H9 (cell line): Measurements from ENCODE around the gene PNMA8A. TPM values are rescaled to one million over a fixed set of nuclear protein-coding genes. Genes with fewer than 3 reads are reported as not detected.

Experiments used
- DNase-seq: peaks from one replicate; pipeline ENCODE4 v3.0.0-alpha.2; 2017
- H2AFZ ChIP-seq: one replicate; pipeline ENCODE4 v1.6.1; 2013; ENCODE audit warnings: mild to moderate bottlenecking, low read length, control low read depth, moderate library complexity
- H2AK5ac ChIP-seq: 2 replicates; pipeline ENCODE4 v1.6.1; 2013; ENCODE audit warnings: low read length, control low read depth, mixed read lengths; ENCODE audit not compliant: insufficient read length
- H2BK120ac ChIP-seq: one replicate; pipeline ENCODE4 v1.6.1; 2013; ENCODE audit warnings: low read depth, mild to moderate bottlenecking, low read length, control low read depth, inconsistent platforms; ENCODE audit not compliant: poor library complexity, severe bottlenecking
- H2BK12ac ChIP-seq: 2 replicates; pipeline ENCODE4 v1.6.1; 2013; ENCODE audit warnings: low read length, control low read depth, mixed read lengths, low read depth; ENCODE audit not compliant: insufficient read length
- H2BK15ac ChIP-seq: 2 replicates; pipeline ENCODE4 v1.6.1; 2013; ENCODE audit warnings: low read depth, low read length, control low read depth
- H2BK20ac ChIP-seq: one replicate; pipeline ENCODE4 v1.6.1; 2013; ENCODE audit warnings: low read depth, mild to moderate bottlenecking, low read length, control low read depth, inconsistent platforms; ENCODE audit not compliant: poor library complexity, severe bottlenecking
- H2BK5ac ChIP-seq: 2 replicates; pipeline ENCODE4 v1.6.1; 2013; ENCODE audit warnings: low read length, control low read depth, mixed read lengths; ENCODE audit not compliant: insufficient read length
- H3K14ac ChIP-seq: 2 replicates; pipeline ENCODE4 v1.6.1; 2013; ENCODE audit warnings: low read length, control low read depth; ENCODE audit not compliant: insufficient read depth
- H3K18ac ChIP-seq: 2 replicates; pipeline ENCODE4 v1.6.1; 2013; ENCODE audit warnings: low read depth, mild to moderate bottlenecking, mixed read lengths, low read length, control low read depth; ENCODE audit not compliant: insufficient read length
- H3K23ac ChIP-seq: 2 replicates; pipeline ENCODE4 v1.6.1; 2013; ENCODE audit warnings: low read length, control low read depth, mixed read lengths, low read depth; ENCODE audit not compliant: insufficient read length
- H3K23me2 ChIP-seq: 2 replicates; pipeline ENCODE4 v1.6.1; 2013; ENCODE audit warnings: low read depth, mild to moderate bottlenecking, mixed read lengths, low read length, control low read depth; ENCODE audit not compliant: insufficient read length, poor library complexity, severe bottlenecking
- H3K27ac ChIP-seq: 2 replicates; pipeline ENCODE4 v1.5.1; 2013; ENCODE audit warnings: low read length, control low read depth, mixed read lengths, low read depth; ENCODE audit not compliant: insufficient read length
- H3K27me3 ChIP-seq: 2 replicates; pipeline ENCODE4 v1.6.1; 2013; ENCODE audit warnings: low read length, control low read depth, inconsistent platforms; ENCODE audit not compliant: insufficient read depth
- H3K4ac ChIP-seq: 2 replicates; pipeline ENCODE4 v1.6.1; 2013; ENCODE audit warnings: low read depth, mild to moderate bottlenecking, control low read depth, inconsistent platforms, low read length, moderate library complexity
- H3K4me1 ChIP-seq: 2 replicates; pipeline ENCODE4 v1.6.1; 2013; ENCODE audit warnings: low read length, control low read depth, inconsistent platforms; ENCODE audit not compliant: insufficient read depth
- H3K4me2 ChIP-seq: 2 replicates; pipeline ENCODE4 v1.6.1; 2013; ENCODE audit warnings: low read length, control low read depth, mixed read lengths; ENCODE audit not compliant: insufficient read length, insufficient read depth
- H3K56ac ChIP-seq: 2 replicates; pipeline ENCODE4 v1.6.1; 2013; ENCODE audit warnings: low read depth, mild to moderate bottlenecking, mixed read lengths, low read length, control low read depth; ENCODE audit not compliant: insufficient read length
- H3K79me1 ChIP-seq: 2 replicates; pipeline ENCODE4 v1.6.1; 2013; ENCODE audit warnings: low read depth, mild to moderate bottlenecking, moderate library complexity, low read length, control low read depth, inconsistent platforms; ENCODE audit not compliant: insufficient read depth, poor library complexity, severe bottlenecking
- H3K79me2 ChIP-seq: 2 replicates; pipeline ENCODE4 v1.6.1; 2013; ENCODE audit warnings: low read length, control low read depth, inconsistent platforms; ENCODE audit not compliant: insufficient read depth
- H3K9ac ChIP-seq: 2 replicates; pipeline ENCODE4 v1.6.1; 2013; ENCODE audit warnings: low read length, control low read depth, mixed read lengths; ENCODE audit not compliant: insufficient read length; ENCODE audit errors: extremely low read depth
- H3K9me3 ChIP-seq: one replicate; pipeline ENCODE4 v1.6.1; 2013; ENCODE audit warnings: low read depth, low read length, inconsistent platforms; ENCODE audit not compliant: control insufficient read depth
- H3T11ph ChIP-seq: one replicate; pipeline ENCODE4 v1.6.1; 2013; ENCODE audit warnings: mild to moderate bottlenecking, low read length, control low read depth, inconsistent platforms
- H4K20me1 ChIP-seq: one replicate; pipeline ENCODE4 v1.6.1; 2013; ENCODE audit not compliant: control insufficient read depth, insufficient read length, insufficient read depth
- H4K5ac ChIP-seq: 2 replicates; pipeline ENCODE4 v1.6.1; 2013; ENCODE audit warnings: low read depth, mild to moderate bottlenecking, mixed read lengths, low read length, control low read depth; ENCODE audit not compliant: insufficient read length
- H4K8ac ChIP-seq: replicated peaks from 2 replicates; pipeline ENCODE4 v1.6.1; 2013; ENCODE audit warnings: low read length, control low read depth, mixed read lengths, low read depth; ENCODE audit not compliant: insufficient read length
- H4K91ac ChIP-seq: 2 replicates; pipeline ENCODE4 v1.6.1; 2013; ENCODE audit warnings: low read depth, mild to moderate bottlenecking, moderate library complexity, mixed read lengths, low read length, control low read depth; ENCODE audit not compliant: insufficient read length
- H3K27ac Mint-ChIP-seq, 3 experiments: 2 replicates in 2 of 3; 3 replicates in 1 of 3; pipeline ENCODE4 v1.8.0; 2020 to 2021; ENCODE audit warnings: mixed read lengths in 3 of 3, mild to moderate bottlenecking in 1 of 3, moderate library complexity in 1 of 3
- H3K27me3 Mint-ChIP-seq: 2 replicates; pipeline ENCODE4 v1.8.0; 2021; ENCODE audit warnings: low read depth, mild to moderate bottlenecking, moderate library complexity, mixed read lengths
- H3K36me3 Mint-ChIP-seq, 3 experiments: 2 replicates in 2 of 3; 3 replicates in 1 of 3; pipeline ENCODE4 v1.8.0; 2020 to 2021; ENCODE audit warnings: low read depth in 3 of 3, mixed read lengths in 3 of 3; ENCODE audit not compliant: insufficient read depth in 1 of 3
- H3K4me1 Mint-ChIP-seq, 2 experiments: 2 replicates each; pipeline ENCODE4 v1.8.0; 2020; ENCODE audit warnings: mixed read lengths in 2 of 2
- H3K4me3 Mint-ChIP-seq, 2 experiments: 2 replicates in 1 of 2; 3 replicates in 1 of 2; pipeline ENCODE4 v1.8.0; 2020 to 2021; ENCODE audit warnings: mild to moderate bottlenecking in 2 of 2, mixed read lengths in 2 of 2, moderate library complexity in 1 of 2
- H3K9me3 Mint-ChIP-seq, 2 experiments: 2 replicates in 1 of 2; 3 replicates in 1 of 2; pipeline ENCODE4 v1.8.0; 2020; ENCODE audit warnings: mild to moderate bottlenecking in 2 of 2, mixed read lengths in 2 of 2, moderate library complexity in 1 of 2
- CTCF ChIP-seq: fragments of 200-600 bp; sonication (generic); conservative IDR thresholded peaks from 3 replicates; pipeline ENCODE4 v1.8.0; 2021; ENCODE audit warnings: antibody characterized with exemption, mild to moderate bottlenecking
- WGBS: extraction: QIAGEN DNeasy Blood & Tissue Kit; methylation state at CpG from one replicate; pipeline ENCODE4 v1.1.7; 2013; ENCODE audit warnings: missing lambda C conversion rate, low lambda C conversion rate, mixed read lengths; ENCODE audit not compliant: insufficient read length; ENCODE audit errors: extremely low coverage; 5-methylcytosine and 5-hydroxymethylcytosine counted together
- total RNA-seq: library from RNA; stranded (reverse); gene quantifications from 2 replicates; pipeline ENCODE4 v1.2.1, GENCODE V29; 2021

Gene PNMA8A
- total RNA-seq, 1 experiment from 2014 or later: 22.6 TPM

- DNase-seq: no peak
- WGBS: no CpG with 5 or more reads among the region's 8 CpGs
- H4K5ac ChIP-seq: no peak overlapping the region
- no peak overlapping the region for H2AK5ac ChIP-seq
- no peak overlapping the region for H4K91ac ChIP-seq
- H3K36me3 Mint-ChIP-seq: no peaks in the 10 kb centered on the region
- H3K9me3 ChIP-seq: no peaks in the 10 kb centered on the region
- H3K23ac ChIP-seq: no peak overlapping the region
- no peak overlapping the region for H3K4me3 Mint-ChIP-seq
- no peak overlapping the region for H4K8ac ChIP-seq
- H2BK5ac ChIP-seq: no peak overlapping the region
- no peak overlapping the region for H2AFZ ChIP-seq
- no peak overlapping the region for H3K4ac ChIP-seq
- no peaks in the 10 kb centered on the region for H3K27me3 ChIP-seq
- H3K27ac ChIP-seq: no peak overlapping the region
- no peak overlapping the region for H3K9ac ChIP-seq
- H3K4me1 ChIP-seq: no peaks in the 10 kb centered on the region
- H3K27me3 Mint-ChIP-seq: no peaks in the 10 kb centered on the region
- H2BK12ac ChIP-seq: no peak overlapping the region
- no peak overlapping the region for H3K4me2 ChIP-seq
- no peak overlapping the region for H2BK15ac ChIP-seq
- no peaks in the 10 kb centered on the region for H3K79me1 ChIP-seq
- no peak overlapping the region for H3K18ac ChIP-seq
- no peak overlapping the region for H3K56ac ChIP-seq
- H2BK20ac ChIP-seq: no peak overlapping the region
- H3K4me1 Mint-ChIP-seq: no peaks in the 10 kb centered on the region
- no peaks in the 10 kb centered on the region for H4K20me1 ChIP-seq
- no peak for TF ChIP-seq CTCF
- no peak overlapping the region for H2BK120ac ChIP-seq
- no peak overlapping the region for H3T11ph ChIP-seq
- no peaks in the 10 kb centered on the region for H3K9me3 Mint-ChIP-seq
- no peak overlapping the region for H3K14ac ChIP-seq
- no peak overlapping the region for H3K27ac Mint-ChIP-seq
- no peaks in the 10 kb centered on the region for H3K79me2 ChIP-seq
- H3K23me2 ChIP-seq: no peaks in the 10 kb centered on the region
Observed at GRCh38 chr19:46442808-46443450, 28.4 kb downstream of the PNMA8A start.
